K562 (cell line): ENCODE measurements around the gene TP53I13. TPM values are rescaled to one million over a fixed set of nuclear protein-coding genes. Genes with fewer than 3 reads are reported as not detected.

ENCODE experiments used
- CXXC5 ChIP-seq: fragments of 250-450 bp; sonication (Bioruptor Pico); IDR thresholded peaks from 2 replicates; pipeline ENCODE4 v1.8.0; 2022; ENCODE audit warnings: inconsistent platforms, mild to moderate bottlenecking, moderate library complexity
- JUNB ChIP-seq: fragments of 450-650 bp; formaldehyde crosslinking; conservative IDR thresholded peaks from 2 replicates; pipeline ENCODE4 v1.4.0; 2020; ENCODE audit warnings: mild to moderate bottlenecking
- KLF13 ChIP-seq: fragments of 450-650 bp; IDR thresholded peaks from 2 replicates; pipeline ENCODE4 v1.6.1; 2016; ENCODE audit warnings: missing genetic modification characterization, low read depth, mild to moderate bottlenecking, missing compliant biosample characterization, moderate library complexity, borderline replicate concordance
- MTA2 ChIP-seq: fragments of 450-650 bp; IDR thresholded peaks from 2 replicates; pipeline ENCODE4 v1.6.1; 2016; ENCODE audit warnings: low read depth
- MYC ChIP-seq, 2 experiments: fragments of 250-450 bp in 1 of 2; sonication (Bioruptor Pico) in 1 of 2; IDR thresholded peaks; 2 replicates each; pipeline versions ENCODE4 v1.5.1 to v1.6.1; 2012 to 2021; ENCODE audit warnings: low read depth in 2 of 2, borderline replicate concordance in 1 of 2, improper control_type of control experiment in 1 of 2, low read length in 1 of 2, mild to moderate bottlenecking in 1 of 2, moderate library complexity in 1 of 2
- PCBP1 ChIP-seq: fragments of 200-400 bp; formaldehyde crosslinking; IDR thresholded peaks from 2 replicates; pipeline ENCODE4 v1.6.1; 2018; ENCODE audit warnings: mild to moderate bottlenecking, low read depth, low read length; ENCODE audit not compliant: poor library complexity, severe bottlenecking
- RBM15 ChIP-seq: fragments of 200-400 bp; formaldehyde crosslinking; IDR thresholded peaks from 2 replicates; pipeline ENCODE4 v1.6.1; 2018; ENCODE audit warnings: mild to moderate bottlenecking, low read length, moderate library complexity; ENCODE audit not compliant: insufficient read depth
- RBM22 ChIP-seq: fragments of 200-400 bp; formaldehyde crosslinking; IDR thresholded peaks from 2 replicates; pipeline ENCODE4 v1.6.1; 2018; ENCODE audit warnings: low read length, low read depth; ENCODE audit not compliant: poor library complexity, severe bottlenecking
- ZFP30 ChIP-seq: fragments of 250-450 bp; sonication (Bioruptor Pico); IDR thresholded peaks from 2 replicates; pipeline ENCODE4 v1.8.0; 2022; ENCODE audit warnings: moderate library complexity, mild to moderate bottlenecking, inconsistent platforms, borderline replicate concordance
- ZNF644 ChIP-seq: fragments of 200-800 bp; sonication (Bioruptor generic); IDR thresholded peaks from 2 replicates; pipeline ENCODE4 v1.6.1; 2016; ENCODE audit warnings: low read depth, missing genetic modification characterization, missing compliant biosample characterization
- polyA plus RNA-seq, 8 experiments: library from polyadenylated mRNA; depleted of rRNA in 4 of 8; stranded (reverse) in 5 of 8; unstranded in 3 of 8; fragments of >200 nt; fragmentation: Nextera tagmentation in 2 of 8; fragmentation: Illumina TruSeq in 1 of 8; extraction: Ambion mirVana in 2 of 8; extraction: Trizol in 1 of 8; gene quantifications; 2 replicates each; pipeline versions ENCODE4 v1.2.1 to v1.2.3, GENCODE V29; 2011 to 2014; ENCODE audit warnings: inconsistent platforms in 1 of 8, missing spikeins in 1 of 8
- total RNA-seq, 7 experiments: library from RNA; depleted of rRNA in 6 of 7; stranded (reverse); fragments of >200 nt in 6 of 7; fragmentation: Illumina TruSeq in 2 of 7; extraction: Trizol in 2 of 7; gene quantifications; 2 replicates each; pipeline versions ENCODE4 v1.2.1 to v1.2.3, GENCODE V29; 2011 to 2021; ENCODE audit warnings: low replicate concordance in 1 of 7
- TF ChIP-seq, protein P1 (sequence below): fragments of 250-450 bp; sonication (Bioruptor Pico); IDR thresholded peaks from 2 replicates; pipeline ENCODE4 v1.6.1; 2021; ENCODE audit warnings: mild to moderate bottlenecking
- TF ChIP-seq, protein P2 (sequence below), 3 experiments: fragments of 200-800 bp in 1 of 3; sonication (Bioruptor generic) in 1 of 3; sonication (generic) in 1 of 3; formaldehyde crosslinking in 1 of 3; IDR thresholded peaks; 2 replicates each; pipeline versions ENCODE4 v1.6.1 to v1.8.0; 2016 to 2022; ENCODE audit warnings: mild to moderate bottlenecking in 2 of 3, missing compliant biosample characterization in 2 of 3, missing genetic modification characterization in 2 of 3, missing genetic modification reagents in 1 of 3
- TF ChIP-seq, protein P3 (sequence below): sonication (generic); formaldehyde crosslinking; IDR thresholded peaks from 2 replicates; pipeline ENCODE4 v1.8.0; 2022; ENCODE audit warnings: mild to moderate bottlenecking, missing genetic modification reagents
- TF ChIP-seq, protein P4 (sequence below): IDR thresholded peaks from 2 replicates; pipeline ENCODE4 v1.6.1; 2011; ENCODE audit warnings: borderline replicate concordance, low read depth, mild to moderate bottlenecking, moderate library complexity, low read length; ENCODE audit not compliant: insufficient read depth, poor library complexity, severe bottlenecking

The TP53I13 gene
- total and polyA plus RNA-seq, 9 of the 15 experiments (the other 6 are each of a cell fraction or from before 2014, with no cell fraction given), result 0.08 to 28.3 (median 9.1) TPM

DNA sequence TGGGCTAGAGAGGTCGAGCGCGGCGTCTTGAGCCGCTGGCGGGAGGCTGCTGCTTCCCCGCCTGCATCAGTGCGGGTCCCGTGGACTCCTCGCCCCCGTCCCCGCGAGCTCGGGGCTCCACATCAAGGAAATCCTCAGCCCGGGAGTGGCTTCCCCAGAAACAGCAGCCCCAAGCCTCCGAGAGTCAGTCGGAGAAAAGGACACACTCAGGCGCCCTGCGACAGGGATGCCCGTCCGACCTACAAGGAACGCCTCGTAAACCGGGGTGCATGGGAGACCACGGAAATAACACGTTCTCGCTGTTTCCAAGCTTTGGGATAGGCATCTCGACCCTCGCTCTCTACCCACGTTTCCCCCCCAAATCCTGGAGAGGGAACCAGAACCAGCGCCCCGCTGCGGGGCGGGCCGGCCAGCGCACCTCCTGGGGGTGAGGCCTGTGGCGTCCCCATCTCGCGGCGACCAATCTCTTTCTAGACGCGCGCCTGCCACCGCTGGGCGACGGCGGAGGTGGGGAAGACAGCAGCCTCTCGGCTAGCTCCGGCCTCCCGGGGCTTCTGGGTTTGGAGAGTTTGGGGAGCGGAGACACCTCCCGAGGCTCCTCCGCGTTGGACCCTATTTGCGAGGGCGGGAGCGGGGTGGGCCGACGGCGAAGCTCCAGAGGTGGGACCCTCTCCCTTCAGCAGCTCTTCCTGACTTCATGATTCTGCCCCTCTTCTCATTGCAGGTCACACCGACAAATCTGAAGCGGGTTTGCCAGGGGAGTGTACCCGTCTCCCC, 759 bp upstream of the TP53I13 start (continued):
- TF ChIP-seq, protein P1, sequence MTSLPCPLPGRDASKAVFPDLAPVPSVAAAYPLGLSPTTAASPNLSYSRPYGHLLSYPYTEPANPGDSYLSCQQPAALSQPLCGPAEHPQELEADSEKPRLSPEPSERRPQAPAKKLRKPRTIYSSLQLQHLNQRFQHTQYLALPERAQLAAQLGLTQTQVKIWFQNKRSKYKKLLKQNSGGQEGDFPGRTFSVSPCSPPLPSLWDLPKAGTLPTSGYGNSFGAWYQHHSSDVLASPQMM (CRISPR knock-in tag), result no peak
- TF ChIP-seq MYC (IDR thresholded peaks at IDR 0.05; ENCODE audit: low read depth, low read length), result peak; percentile 38
- TF ChIP-seq MYC (CRISPR knock-in tag; IDR thresholded peaks at IDR 0.05; ENCODE audit: borderline replicate concordance, low read depth), result no peak
- TF ChIP-seq KLF13 (tag), result 0 out of 2 replicates have a peak, but pooled peaks have one; percentile 31
- TF ChIP-seq ZNF644, result no peak
- no peak for TF ChIP-seq ZFP30
- TF ChIP-seq RBM22, result peak; percentile 49
- no peak for TF ChIP-seq JUNB
- TF ChIP-seq RBM15, result no peak
- TF ChIP-seq PCBP1, result peak; percentile 72
- TF ChIP-seq, protein P2, sequence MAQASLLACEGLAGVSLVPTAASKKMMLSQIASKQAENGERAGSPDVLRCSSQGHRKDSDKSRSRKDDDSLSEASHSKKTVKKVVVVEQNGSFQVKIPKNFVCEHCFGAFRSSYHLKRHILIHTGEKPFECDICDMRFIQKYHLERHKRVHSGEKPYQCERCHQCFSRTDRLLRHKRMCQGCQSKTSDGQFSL (CRISPR knock-in tag; IDR thresholded peaks at IDR 0.05), result peak; percentile 57; the same call in 1 of the 2 replicates
- TF ChIP-seq, protein P2 (tag; IDR thresholded peaks at IDR 0.05), result no peak
- TF ChIP-seq CXXC5, result peak; percentile 66
- TF ChIP-seq MTA2, result 0 out of 2 replicates have a peak, but pooled peaks have one; percentile 19
- TF ChIP-seq, protein P3, sequence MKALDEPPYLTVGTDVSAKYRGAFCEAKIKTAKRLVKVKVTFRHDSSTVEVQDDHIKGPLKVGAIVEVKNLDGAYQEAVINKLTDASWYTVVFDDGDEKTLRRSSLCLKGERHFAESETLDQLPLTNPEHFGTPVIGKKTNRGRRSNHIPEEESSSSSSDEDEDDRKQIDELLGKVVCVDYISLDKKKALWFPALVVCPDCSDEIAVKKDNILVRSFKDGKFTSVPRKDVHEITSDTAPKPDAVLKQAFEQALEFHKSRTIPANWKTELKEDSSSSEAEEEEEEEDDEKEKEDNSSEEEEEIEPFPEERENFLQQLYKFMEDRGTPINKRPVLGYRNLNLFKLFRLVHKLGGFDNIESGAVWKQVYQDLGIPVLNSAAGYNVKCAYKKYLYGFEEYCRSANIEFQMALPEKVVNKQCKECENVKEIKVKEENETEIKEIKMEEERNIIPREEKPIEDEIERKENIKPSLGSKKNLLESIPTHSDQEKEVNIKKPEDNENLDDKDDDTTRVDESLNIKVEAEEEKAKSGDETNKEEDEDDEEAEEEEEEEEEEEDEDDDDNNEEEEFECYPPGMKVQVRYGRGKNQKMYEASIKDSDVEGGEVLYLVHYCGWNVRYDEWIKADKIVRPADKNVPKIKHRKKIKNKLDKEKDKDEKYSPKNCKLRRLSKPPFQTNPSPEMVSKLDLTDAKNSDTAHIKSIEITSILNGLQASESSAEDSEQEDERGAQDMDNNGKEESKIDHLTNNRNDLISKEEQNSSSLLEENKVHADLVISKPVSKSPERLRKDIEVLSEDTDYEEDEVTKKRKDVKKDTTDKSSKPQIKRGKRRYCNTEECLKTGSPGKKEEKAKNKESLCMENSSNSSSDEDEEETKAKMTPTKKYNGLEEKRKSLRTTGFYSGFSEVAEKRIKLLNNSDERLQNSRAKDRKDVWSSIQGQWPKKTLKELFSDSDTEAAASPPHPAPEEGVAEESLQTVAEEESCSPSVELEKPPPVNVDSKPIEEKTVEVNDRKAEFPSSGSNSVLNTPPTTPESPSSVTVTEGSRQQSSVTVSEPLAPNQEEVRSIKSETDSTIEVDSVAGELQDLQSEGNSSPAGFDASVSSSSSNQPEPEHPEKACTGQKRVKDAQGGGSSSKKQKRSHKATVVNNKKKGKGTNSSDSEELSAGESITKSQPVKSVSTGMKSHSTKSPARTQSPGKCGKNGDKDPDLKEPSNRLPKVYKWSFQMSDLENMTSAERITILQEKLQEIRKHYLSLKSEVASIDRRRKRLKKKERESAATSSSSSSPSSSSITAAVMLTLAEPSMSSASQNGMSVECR (CRISPR knock-in tag), result peak; percentile 47; the same call in 1 of the 2 replicates
- TF ChIP-seq, protein P4, sequence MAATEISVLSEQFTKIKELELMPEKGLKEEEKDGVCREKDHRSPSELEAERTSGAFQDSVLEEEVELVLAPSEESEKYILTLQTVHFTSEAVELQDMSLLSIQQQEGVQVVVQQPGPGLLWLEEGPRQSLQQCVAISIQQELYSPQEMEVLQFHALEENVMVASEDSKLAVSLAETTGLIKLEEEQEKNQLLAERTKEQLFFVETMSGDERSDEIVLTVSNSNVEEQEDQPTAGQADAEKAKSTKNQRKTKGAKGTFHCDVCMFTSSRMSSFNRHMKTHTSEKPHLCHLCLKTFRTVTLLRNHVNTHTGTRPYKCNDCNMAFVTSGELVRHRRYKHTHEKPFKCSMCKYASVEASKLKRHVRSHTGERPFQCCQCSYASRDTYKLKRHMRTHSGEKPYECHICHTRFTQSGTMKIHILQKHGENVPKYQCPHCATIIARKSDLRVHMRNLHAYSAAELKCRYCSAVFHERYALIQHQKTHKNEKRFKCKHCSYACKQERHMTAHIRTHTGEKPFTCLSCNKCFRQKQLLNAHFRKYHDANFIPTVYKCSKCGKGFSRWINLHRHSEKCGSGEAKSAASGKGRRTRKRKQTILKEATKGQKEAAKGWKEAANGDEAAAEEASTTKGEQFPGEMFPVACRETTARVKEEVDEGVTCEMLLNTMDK, result peak; percentile 72
